ENCODE data around the gene ANO2.

The ANO2 gene

DNA sequence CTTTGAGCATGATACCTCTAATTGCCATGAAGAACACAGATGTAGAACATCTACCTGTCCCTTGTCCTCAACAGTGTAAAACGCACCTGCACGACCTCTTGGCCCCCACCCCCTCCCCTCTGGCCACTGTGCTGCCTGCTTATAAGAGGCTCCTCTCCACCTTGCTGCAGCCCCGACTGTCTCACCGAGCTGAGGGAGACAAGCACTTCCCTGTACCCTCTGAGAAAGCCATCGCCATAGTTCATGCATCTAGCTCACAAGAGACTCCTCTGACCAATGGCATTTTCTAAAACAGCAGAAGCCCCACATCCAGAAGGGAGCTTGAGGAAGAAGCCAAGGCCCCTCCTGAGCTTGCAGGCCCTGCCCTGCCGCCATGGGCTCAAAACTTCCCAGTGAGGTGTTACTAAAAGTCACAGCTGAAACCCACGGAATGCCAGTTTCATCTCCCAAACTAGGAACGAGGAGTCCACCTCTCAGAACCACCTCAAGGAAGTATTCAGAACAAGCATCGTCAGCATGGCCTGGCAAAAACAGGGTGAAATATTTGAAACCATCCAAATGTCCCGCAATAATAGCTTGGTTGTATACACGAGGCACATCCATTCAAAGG is 21.5 kb upstream of the ANO2 start:
- TF ChIP-seq EGR1 (IDR thresholded peaks at IDR 0.05) (no peak), YY1 (IDR thresholded peaks at IDR 0.05; ENCODE audit: low read depth) (no peak), NFIC (IDR thresholded peaks at IDR 0.05) (no peak), REST (IDR thresholded peaks at IDR 0.05; ENCODE audit: low read depth) (no peak), TAF1 (IDR thresholded peaks at IDR 0.05; ENCODE audit: low read depth) (no peak), FOXM1 (IDR thresholded peaks at IDR 0.05; ENCODE audit: borderline replicate concordance, low read depth) (no peak), CEBPB (IDR thresholded peaks at IDR 0.05) (no peak)
- TF ChIP-seq, protein P1, sequence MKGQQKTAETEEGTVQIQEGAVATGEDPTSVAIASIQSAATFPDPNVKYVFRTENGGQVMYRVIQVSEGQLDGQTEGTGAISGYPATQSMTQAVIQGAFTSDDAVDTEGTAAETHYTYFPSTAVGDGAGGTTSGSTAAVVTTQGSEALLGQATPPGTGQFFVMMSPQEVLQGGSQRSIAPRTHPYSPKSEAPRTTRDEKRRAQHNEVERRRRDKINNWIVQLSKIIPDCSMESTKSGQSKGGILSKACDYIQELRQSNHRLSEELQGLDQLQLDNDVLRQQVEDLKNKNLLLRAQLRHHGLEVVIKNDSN (IDR thresholded peaks at IDR 0.05) = no peak

DNA sequence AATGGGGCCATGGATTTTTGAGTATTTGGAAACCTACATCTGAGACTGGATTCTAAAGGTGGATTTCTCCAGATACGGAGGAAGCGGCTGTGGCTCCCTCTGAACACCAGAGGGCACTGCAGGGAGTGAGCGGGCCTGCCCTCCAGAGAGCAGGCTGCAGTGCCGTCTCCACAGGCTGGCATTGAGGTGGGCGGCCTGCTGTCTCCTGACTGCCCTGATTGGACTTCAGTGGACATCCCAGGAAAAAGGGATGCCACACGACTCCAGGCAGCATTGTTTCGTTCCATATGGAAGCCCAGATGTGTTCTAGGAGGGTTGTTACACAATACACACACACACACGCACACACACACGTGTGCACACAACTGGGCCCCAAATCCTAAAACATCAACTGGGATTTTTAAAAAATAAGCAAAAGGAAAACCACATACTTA is 20.9 kb upstream of the ANO2 start:
- TF ChIP-seq EGR1 (IDR thresholded peaks at IDR 0.05) (no peak), EP300 (IDR thresholded peaks at IDR 0.05; ENCODE audit: borderline replicate concordance) (no peak), NFIC (IDR thresholded peaks at IDR 0.05) (no peak), TEAD4 (IDR thresholded peaks at IDR 0.05) (no peak), TCF12 (IDR thresholded peaks at IDR 0.05; ENCODE audit: low read depth) (no peak), YY1 (IDR thresholded peaks at IDR 0.05; ENCODE audit: low read depth) (no peak), CEBPB (IDR thresholded peaks at IDR 0.05) (0 out of 2 replicates have a peak, but pooled peaks have one; percentile 25), ZBTB7A (IDR thresholded peaks at IDR 0.05; ENCODE audit: low read depth) (no peak), RAD21 (IDR thresholded peaks at IDR 0.05; ENCODE audit: low read depth) (peak; percentile 55), TAF1 (IDR thresholded peaks at IDR 0.05; ENCODE audit: low read depth) (no peak)

DNA sequence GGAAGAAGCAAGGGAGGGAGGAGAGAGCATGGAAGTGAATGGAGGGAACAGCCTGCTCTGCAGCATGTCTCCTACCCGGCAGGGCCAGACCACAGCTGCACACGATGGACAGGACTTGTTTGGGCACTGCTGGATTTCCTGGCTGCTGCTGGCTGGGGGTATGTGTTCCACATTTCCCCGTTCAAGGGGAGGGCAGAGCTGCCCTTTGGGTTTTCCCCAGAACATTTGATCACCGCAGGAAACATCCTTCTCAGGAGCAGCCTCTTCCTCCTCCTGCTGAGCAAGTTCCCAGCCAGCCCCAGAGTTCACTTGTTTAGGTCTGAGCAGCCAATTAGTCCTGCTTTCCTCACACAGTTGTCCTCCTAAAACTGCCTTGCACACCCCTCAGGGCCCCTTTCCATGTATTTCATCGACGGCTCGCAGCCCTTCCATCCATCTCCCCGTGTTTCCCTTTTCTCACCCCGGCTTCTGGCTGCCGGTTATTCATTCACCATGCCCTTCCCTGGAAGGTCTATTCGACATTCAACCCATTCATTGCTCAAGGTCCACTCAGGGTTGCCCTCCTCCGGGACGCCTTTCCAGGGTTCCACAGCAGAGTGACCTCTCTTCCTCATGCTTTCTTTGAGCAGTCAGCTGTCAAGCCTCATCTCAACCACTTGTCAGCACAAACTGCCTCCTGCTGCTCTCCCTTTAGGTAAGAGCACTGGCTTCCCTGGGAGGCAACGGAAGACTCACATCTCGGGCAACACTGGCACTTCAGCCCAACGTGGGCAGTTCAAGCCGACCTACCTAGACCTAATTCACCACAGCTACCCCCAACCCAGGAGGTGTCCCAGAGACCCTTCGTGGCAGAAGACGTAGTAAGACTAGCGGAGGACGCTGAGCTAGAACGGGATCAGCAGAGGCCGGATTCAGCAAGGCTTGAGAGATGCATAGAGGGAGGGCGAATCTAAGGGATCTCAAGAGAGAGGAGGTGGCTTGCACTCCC is 20.1 kb upstream of the ANO2 start:
- TF ChIP-seq EGR1 (IDR thresholded peaks at IDR 0.05) = no peak
- TF ChIP-seq FOXM1 (IDR thresholded peaks at IDR 0.05; ENCODE audit: borderline replicate concordance, low read depth) = no peak
- no peak for TF ChIP-seq RAD21 (IDR thresholded peaks at IDR 0.05; ENCODE audit: low read depth)

DNA sequence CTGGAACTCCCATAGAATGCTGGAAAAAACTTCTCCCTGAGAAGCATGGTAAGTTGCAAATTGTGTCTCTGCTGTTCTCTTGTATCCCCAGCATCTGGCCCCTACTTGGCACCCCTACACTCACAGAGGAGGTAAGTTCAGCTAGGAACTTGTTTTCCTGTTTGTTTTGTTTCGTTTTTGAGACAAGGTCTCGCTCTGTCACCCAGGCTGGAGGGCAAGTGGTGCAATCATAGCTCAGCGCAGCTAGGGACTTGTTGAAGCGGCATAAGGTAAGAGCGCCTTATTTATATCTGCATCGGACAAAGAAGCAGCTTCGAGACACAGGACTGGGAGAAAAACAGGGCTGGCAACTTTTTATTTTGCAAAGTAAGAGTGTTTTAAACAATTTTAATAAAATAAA is 18.5 kb upstream of the ANO2 start:
- no peak for TF ChIP-seq TEAD4 (IDR thresholded peaks at IDR 0.05)

DNA sequence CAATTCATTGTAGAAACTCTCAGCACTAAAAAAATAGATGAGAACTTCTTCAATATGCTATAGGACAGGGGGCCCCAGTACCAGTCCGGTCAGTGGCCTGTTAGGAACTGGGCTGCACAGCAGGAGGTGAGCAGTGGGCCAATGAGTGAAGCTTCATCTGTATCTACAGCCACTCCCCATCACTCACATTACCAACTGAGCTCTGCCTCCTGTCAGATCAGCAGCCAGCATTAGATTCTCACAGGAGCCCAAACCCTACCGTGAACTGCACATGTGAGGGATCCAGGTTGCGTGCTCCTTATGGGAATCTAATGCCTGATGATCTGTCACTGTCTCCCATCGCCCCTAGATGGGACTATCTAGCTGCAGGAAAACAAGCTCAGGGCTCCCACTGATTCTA is 15.7 kb upstream of the ANO2 start:
- TF ChIP-seq TEAD4 (IDR thresholded peaks at IDR 0.05) = no peak
- TF ChIP-seq FOXM1 (IDR thresholded peaks at IDR 0.05; ENCODE audit: borderline replicate concordance, low read depth) = no peak
- TF ChIP-seq EP300 (IDR thresholded peaks at IDR 0.05; ENCODE audit: borderline replicate concordance) = no peak
- TF ChIP-seq ZBTB7A (IDR thresholded peaks at IDR 0.05; ENCODE audit: low read depth) = no peak
- TF ChIP-seq, protein P1 (IDR thresholded peaks at IDR 0.05) = no peak
- TF ChIP-seq TCF12 (IDR thresholded peaks at IDR 0.05; ENCODE audit: low read depth) = no peak
- no peak for TF ChIP-seq RAD21 (IDR thresholded peaks at IDR 0.05; ENCODE audit: low read depth)
- no peak for TF ChIP-seq TAF1 (IDR thresholded peaks at IDR 0.05; ENCODE audit: low read depth)
- TF ChIP-seq YY1 (IDR thresholded peaks at IDR 0.05; ENCODE audit: low read depth) = no peak
- TF ChIP-seq CEBPB (IDR thresholded peaks at IDR 0.05) = no peak

- no peak for TF ChIP-seq RAD21 (IDR thresholded peaks at IDR 0.05; ENCODE audit: low read depth)
- TF ChIP-seq EP300 (IDR thresholded peaks at IDR 0.05; ENCODE audit: borderline replicate concordance) = no peak
- no peak for TF ChIP-seq FOXM1 (IDR thresholded peaks at IDR 0.05; ENCODE audit: borderline replicate concordance, low read depth)
- TF ChIP-seq TAF1 (IDR thresholded peaks at IDR 0.05; ENCODE audit: low read depth) = no peak
- no peak for TF ChIP-seq TEAD4 (IDR thresholded peaks at IDR 0.05)
- TF ChIP-seq, protein P1 (IDR thresholded peaks at IDR 0.05) = no peak
- no peak for TF ChIP-seq MAX (IDR thresholded peaks at IDR 0.05)
Measured at GRCh38 chr12:5956987-5957386, 11.9 kb upstream of the ANO2 start.

DNA sequence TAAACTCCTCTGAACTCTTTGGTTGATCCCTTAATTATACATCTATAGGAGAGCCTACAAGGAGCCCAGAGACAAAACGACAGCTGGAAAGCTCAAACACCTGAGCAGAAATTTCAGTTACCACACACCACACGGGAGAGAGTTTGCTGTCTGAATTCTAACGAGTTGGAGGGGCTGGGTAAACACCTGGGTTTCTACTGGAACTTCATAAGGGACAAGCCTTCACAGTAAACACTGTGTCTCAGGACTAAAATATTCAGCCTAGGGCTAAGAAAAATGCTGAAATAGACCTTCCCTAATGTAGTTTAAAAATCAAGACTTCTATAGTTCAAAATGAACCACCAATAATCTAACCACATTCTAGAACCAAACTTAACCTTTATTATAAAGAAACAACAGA is 9.6 kb upstream of the ANO2 start:
- TF ChIP-seq, protein P1 (IDR thresholded peaks at IDR 0.05) = no peak
- no peak for TF ChIP-seq MAX (IDR thresholded peaks at IDR 0.05)
- no peak for TF ChIP-seq ZBTB7A (IDR thresholded peaks at IDR 0.05; ENCODE audit: low read depth)
- TF ChIP-seq NFIC (IDR thresholded peaks at IDR 0.05) = no peak
- TF ChIP-seq TCF12 (IDR thresholded peaks at IDR 0.05; ENCODE audit: low read depth) = no peak
- no peak for TF ChIP-seq EP300 (IDR thresholded peaks at IDR 0.05; ENCODE audit: borderline replicate concordance)
- TF ChIP-seq TEAD4 (IDR thresholded peaks at IDR 0.05) = no peak
- TF ChIP-seq TAF1 (IDR thresholded peaks at IDR 0.05; ENCODE audit: low read depth) = no peak
- TF ChIP-seq FOXM1 (IDR thresholded peaks at IDR 0.05; ENCODE audit: borderline replicate concordance, low read depth) = no peak
- TF ChIP-seq CREB1 (IDR thresholded peaks at IDR 0.05; ENCODE audit: low read depth) = no peak
- TF ChIP-seq YY1 (IDR thresholded peaks at IDR 0.05; ENCODE audit: low read depth) = no peak
- no peak for TF ChIP-seq RAD21 (IDR thresholded peaks at IDR 0.05; ENCODE audit: low read depth)
- TF ChIP-seq REST (IDR thresholded peaks at IDR 0.05; ENCODE audit: low read depth) = no peak
- no peak for TF ChIP-seq CEBPB (IDR thresholded peaks at IDR 0.05)
- TF ChIP-seq EGR1 (IDR thresholded peaks at IDR 0.05) = no peak
